ENCODE data around the gene TMEM176B.

The TMEM176B gene

DNA sequence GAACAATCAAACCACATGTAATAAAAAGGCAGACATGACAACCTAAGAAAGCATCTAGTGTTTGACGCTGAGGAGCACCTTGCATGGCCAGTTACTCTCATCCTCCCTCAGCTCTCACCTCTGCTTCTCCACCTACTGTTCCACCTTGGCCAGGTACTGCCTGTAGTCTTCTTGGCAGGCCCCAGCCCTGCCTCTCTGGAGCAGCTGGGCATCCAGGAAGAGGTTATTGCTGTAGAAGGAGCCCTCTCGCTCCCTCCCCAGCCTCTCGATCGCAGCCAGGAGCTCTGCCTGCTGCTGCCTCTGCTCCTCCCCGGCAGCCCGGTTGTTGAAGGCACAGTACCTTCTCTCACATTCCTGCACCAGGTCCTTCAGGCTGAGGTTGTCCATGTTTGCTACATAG lies 53.2 kb downstream of the TMEM176B start:
- no peak for FAIRE-seq

DNA sequence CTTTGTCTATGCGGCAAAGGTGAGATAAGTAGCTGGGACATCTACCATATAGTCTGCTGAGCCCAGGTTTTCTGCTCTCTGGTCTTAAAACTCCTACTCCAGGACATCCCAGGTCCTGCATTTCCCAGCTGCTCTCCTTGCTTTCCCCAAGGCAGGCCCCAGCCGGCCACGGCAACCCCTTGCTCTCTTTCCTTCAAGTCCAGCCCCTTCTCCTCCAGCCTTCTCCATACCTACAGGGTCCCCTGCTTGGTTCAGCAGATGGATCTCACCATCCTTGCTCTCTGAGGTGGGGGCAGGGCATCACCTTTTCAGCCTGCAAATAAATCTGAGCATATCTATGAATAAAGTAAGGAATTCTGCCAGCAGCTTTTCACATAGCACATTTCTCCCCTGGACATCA lies 54.3 kb downstream of the TMEM176B start:
- FAIRE-seq: no peak

DNA sequence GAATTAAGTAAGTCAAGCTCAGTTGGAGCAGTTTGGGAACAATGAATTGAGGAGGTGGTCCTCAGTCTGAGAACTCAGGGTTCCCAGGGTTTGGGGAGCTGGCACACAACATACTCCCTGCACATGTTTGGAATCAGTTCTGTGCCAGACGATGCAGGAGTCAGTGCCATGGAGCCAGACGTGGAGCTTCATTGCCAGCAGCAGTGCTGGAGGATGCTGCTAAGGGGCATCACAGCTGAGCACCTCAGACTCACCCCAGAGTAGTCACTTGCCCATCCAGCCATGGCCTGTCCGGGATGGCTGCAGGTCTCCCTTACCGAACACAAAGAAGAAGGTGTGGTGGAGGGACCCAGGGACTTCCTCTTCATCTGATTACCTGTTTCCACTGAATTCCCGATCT lies 55.1 kb downstream of the TMEM176B start:
- no peak for FAIRE-seq

DNA sequence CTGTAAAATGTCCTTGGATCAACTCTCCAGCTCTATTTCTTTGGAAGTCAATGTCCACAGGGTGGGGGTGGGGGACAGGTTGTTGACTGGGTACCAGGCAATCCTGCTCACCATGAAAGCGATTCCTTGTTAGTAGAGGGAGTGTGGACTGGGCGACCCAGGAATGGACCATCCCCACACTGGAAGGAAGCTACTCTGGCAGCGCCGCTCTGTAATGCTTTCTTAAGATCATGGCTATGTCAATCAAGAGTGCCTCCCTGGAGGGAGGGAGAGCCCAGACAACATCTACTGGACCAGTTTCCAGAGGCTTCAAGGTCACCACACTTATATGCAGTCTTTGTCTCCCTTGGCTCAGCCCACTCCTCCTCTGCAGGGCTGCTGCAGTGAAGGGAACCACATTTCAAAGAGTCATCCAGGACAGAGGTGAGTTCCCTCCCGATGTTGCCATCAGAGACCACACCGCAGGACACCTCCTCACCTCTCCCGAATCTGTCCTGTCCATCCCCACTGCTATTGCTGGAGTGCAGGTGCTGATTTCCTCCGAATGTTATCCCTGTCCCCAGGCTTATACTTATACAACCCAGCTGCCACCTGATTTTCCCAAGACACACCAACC lies 56.0 kb downstream of the TMEM176B start:
- FAIRE-seq: no peak

DNA sequence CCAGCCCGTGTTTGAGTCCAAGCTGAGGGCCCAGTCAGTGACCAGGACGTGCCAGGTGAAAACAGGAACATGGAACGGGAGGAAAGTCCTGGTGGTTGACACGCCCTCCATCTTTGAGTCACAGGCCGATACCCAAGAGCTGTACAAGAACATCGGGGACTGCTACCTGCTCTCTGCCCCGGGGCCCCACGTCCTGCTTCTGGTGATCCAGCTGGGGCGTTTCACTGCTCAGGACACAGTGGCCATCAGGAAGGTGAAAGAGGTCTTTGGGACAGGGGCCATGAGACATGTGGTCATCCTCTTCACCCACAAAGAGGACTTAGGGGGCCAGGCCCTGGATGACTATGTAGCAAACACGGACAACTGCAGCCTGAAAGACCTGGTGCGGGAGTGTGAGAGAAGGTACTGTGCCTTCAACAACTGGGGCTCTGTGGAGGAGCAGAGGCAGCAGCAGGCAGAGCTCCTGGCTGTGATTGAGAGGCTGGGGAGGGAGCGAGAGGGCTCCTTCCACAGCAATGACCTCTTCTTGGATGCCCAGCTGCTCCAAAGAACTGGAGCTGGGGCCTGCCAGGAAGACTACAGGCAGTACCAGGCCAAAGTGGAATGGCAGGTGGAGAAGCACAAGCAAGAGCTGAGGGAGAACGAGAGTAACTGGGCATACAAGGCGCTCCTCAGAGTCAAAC lies 57.7 kb downstream of the TMEM176B start:
- FAIRE-seq: no peak
